HepG2 (cell line): ENCODE results near the gene KLC4. TPM values are rescaled to one million over a fixed set of nuclear protein-coding genes. Genes with fewer than 3 reads are reported as not detected.
A peak's percentile ranks its signal among the peaks of the same experiment; 100 is the strongest.

Experiments
- AGO2 ChIP-seq: fragments of 200-400 bp; formaldehyde crosslinking; optimal IDR thresholded peaks from 2 replicates; pipeline ENCODE3; 2017; ENCODE audit warnings: mild to moderate bottlenecking, low read depth, low read length, moderate library complexity
- ATF7-NPFF ChIP-seq: sonication (generic); formaldehyde crosslinking; IDR thresholded peaks from 2 replicates; pipeline ENCODE4 v1.8.1; 2023; ENCODE audit warnings: mild to moderate bottlenecking, low read depth, missing genetic modification reagents, moderate library complexity
- CHD2 ChIP-seq: IDR thresholded peaks from 2 replicates; pipeline ENCODE4 v1.6.1; 2011; ENCODE audit warnings: low read depth, low read length, improper control_type of control experiment
- HNF4G ChIP-seq, 2 experiments: sonication (generic) in 1 of 2; formaldehyde crosslinking in 1 of 2; IDR thresholded peaks; 2 replicates each; pipeline versions ENCODE4 v1.4.0 to v1.6.1; 2011 to 2020; ENCODE audit warnings: borderline replicate concordance in 2 of 2, low read depth in 2 of 2, mild to moderate bottlenecking in 2 of 2, low read length in 1 of 2, missing genetic modification reagents in 1 of 2, moderate library complexity in 1 of 2
- NFE2L2 ChIP-seq: fragments of 150-350 bp; IDR thresholded peaks from 2 replicates; pipeline ENCODE4 v1.6.1; 2014; ENCODE audit warnings: low read length
- NR3C1 ChIP-seq: sonication (generic); formaldehyde crosslinking; IDR thresholded peaks from 2 replicates; pipeline ENCODE4 v1.4.0; 2020; ENCODE audit warnings: missing genetic modification reagents
- PITX1 ChIP-seq: sonication (generic); formaldehyde crosslinking; IDR thresholded peaks from 2 replicates; pipeline ENCODE4 v1.5.1; 2020; ENCODE audit warnings: mild to moderate bottlenecking, missing genetic modification reagents
- PTBP1 ChIP-seq: fragments of 200-400 bp; formaldehyde crosslinking; IDR thresholded peaks from 2 replicates; pipeline ENCODE4 v1.6.1; 2018; ENCODE audit warnings: low read length, low read depth; ENCODE audit not compliant: poor library complexity, severe bottlenecking
- YEATS4 ChIP-seq: sonication (generic); formaldehyde crosslinking; IDR thresholded peaks from 2 replicates; pipeline ENCODE4 v1.4.0; 2020; ENCODE audit warnings: missing genetic modification reagents, borderline replicate concordance
- ZBTB8A ChIP-seq: sonication (generic); formaldehyde crosslinking; IDR thresholded peaks from 2 replicates; pipeline ENCODE4 v1.4.0; 2020; ENCODE audit warnings: mild to moderate bottlenecking, low read depth, missing genetic modification reagents, borderline replicate concordance
- ZFP36 ChIP-seq: fragments of 150-350 bp; IDR thresholded peaks from 2 replicates; pipeline ENCODE4 v1.6.1; 2018; ENCODE audit warnings: borderline replicate concordance, low read length, low read depth; ENCODE audit not compliant: partially characterized antibody
- ZNF136 ChIP-seq: sonication (generic); formaldehyde crosslinking; IDR thresholded peaks from 2 replicates; pipeline ENCODE4 v1.8.1; 2022; ENCODE audit warnings: low read depth, mild to moderate bottlenecking, moderate library complexity, missing genetic modification reagents
- ZNF207 ChIP-seq: fragments of 450-650 bp; IDR thresholded peaks from 2 replicates; pipeline ENCODE4 v1.6.1; 2016; ENCODE audit warnings: antibody characterized with exemption, borderline replicate concordance
- ZNF343 ChIP-seq: sonication (generic); formaldehyde crosslinking; IDR thresholded peaks from 2 replicates; pipeline ENCODE4 v1.4.0; 2020; ENCODE audit warnings: mild to moderate bottlenecking, missing genetic modification reagents
- ZNF431 ChIP-seq: sonication (generic); formaldehyde crosslinking; IDR thresholded peaks from 2 replicates; pipeline ENCODE4 v1.9.0; 2022; ENCODE audit warnings: missing genetic modification reagents, low read depth, mild to moderate bottlenecking, borderline replicate concordance
- ZNF570 ChIP-seq: sonication (generic); formaldehyde crosslinking; IDR thresholded peaks from 2 replicates; pipeline ENCODE4 v1.4.0; 2020; ENCODE audit warnings: mild to moderate bottlenecking, missing genetic modification reagents, borderline replicate concordance
- ZNF607 ChIP-seq: sonication (generic); formaldehyde crosslinking; IDR thresholded peaks from 2 replicates; pipeline ENCODE4 v1.5.1; 2020; ENCODE audit warnings: missing genetic modification reagents, mild to moderate bottlenecking, borderline replicate concordance
- polyA plus RNA-seq, 8 experiments: library from polyadenylated mRNA; depleted of rRNA in 3 of 8; stranded (reverse) in 7 of 8; unstranded in 1 of 8; fragments of >200 nt; fragmentation: Illumina TruSeq in 4 of 8; extraction: Trizol in 4 of 8; gene quantifications; 2 replicates each; pipeline versions ENCODE4 v1.2.1 to v1.2.3, GENCODE V29; 2011 to 2016; ENCODE audit warnings: low read depth in 4 of 8, missing spikeins in 1 of 8, mixed read lengths in 1 of 8; ENCODE audit not compliant: insufficient read depth in 1 of 8
- total RNA-seq, 5 experiments: library from RNA; depleted of rRNA; stranded (reverse); fragments of >200 nt; fragmentation: Illumina TruSeq; extraction: Trizol; gene quantifications; 2 replicates each; pipeline ENCODE4 v1.2.3, GENCODE V29; 2016; ENCODE audit warnings: low read depth in 1 of 5
- TF ChIP-seq, protein P1 (sequence below): IDR thresholded peaks from 2 replicates; pipeline ENCODE4 v1.6.1; 2016; ENCODE audit warnings: control low read depth
- TF ChIP-seq, protein P2 (sequence below): sonication (generic); formaldehyde crosslinking; IDR thresholded peaks from 2 replicates; pipeline ENCODE4 v1.4.0; 2020; ENCODE audit warnings: missing genetic modification reagents
- TF ChIP-seq, protein P3 (sequence below): IDR thresholded peaks from 2 replicates; pipeline ENCODE4 v1.6.1; 2016; ENCODE audit warnings: low read depth, control low read depth
- TF ChIP-seq, protein P4 (sequence below): IDR thresholded peaks from 2 replicates; pipeline ENCODE4 v1.6.1; 2016; ENCODE audit warnings: missing genetic modification reagents, missing compliant biosample characterization
- TF ChIP-seq, protein P5 (sequence below), 2 experiments: fragments of 450-650 bp in 1 of 2; sonication (generic) in 1 of 2; formaldehyde crosslinking; IDR thresholded peaks; 2 replicates each; pipeline versions ENCODE4 v1.5.0 to v1.8.0; 2020 to 2022; ENCODE audit warnings: mild to moderate bottlenecking in 1 of 2, missing genetic modification reagents in 1 of 2
- TF ChIP-seq, protein P6 (sequence below): sonication (generic); formaldehyde crosslinking; IDR thresholded peaks from 2 replicates; pipeline ENCODE4 v1.4.0; 2020; ENCODE audit warnings: mild to moderate bottlenecking, low read depth, missing genetic modification reagents

Gene KLC4
- total and polyA plus RNA-seq, 2 of the 13 experiments (the other 11 are each of a cell fraction or from before 2014, with no cell fraction given), result 45.4 to 70.4 TPM

DNA sequence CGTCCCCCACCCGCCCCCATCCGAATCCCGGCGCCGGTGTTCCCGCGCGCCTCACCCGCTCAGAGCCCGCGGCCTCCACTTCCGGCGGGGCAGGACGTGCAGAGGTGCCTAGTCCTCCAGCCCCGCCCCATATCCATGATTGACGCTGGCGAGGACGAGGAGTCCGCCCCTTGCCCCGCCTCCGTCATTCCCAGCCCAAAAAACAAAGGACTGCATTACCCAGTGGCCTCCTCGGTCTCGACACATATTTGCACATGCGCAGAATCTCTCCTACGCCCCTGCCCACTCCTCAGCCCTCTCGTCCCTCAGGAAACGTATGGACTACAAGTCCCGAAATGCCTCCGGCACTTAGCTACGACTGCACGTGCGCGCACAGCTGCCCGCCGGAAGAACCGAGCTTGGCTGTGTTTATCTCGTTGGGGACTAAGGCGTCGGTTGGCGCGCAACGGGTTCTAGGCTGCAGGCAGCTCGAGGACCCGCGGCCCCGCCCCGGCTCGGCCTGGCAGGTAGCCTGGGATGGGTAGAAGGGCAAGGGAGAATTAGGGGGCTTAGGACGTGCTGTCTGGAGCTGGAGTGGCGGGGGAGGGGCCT is 45.5 kb upstream of the KLC4 start, which contains the start of the genes KLHDC3 and MEA1 (continued):
- TF ChIP-seq, protein P1, sequence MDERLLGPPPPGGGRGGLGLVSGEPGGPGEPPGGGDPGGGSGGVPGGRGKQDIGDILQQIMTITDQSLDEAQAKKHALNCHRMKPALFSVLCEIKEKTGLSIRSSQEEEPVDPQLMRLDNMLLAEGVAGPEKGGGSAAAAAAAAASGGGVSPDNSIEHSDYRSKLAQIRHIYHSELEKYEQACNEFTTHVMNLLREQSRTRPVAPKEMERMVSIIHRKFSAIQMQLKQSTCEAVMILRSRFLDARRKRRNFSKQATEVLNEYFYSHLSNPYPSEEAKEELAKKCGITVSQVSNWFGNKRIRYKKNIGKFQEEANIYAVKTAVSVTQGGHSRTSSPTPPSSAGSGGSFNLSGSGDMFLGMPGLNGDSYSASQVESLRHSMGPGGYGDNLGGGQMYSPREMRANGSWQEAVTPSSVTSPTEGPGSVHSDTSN (CRISPR knock-in tag), result peak; percentile 95
- no peak for TF ChIP-seq ATF7-NPFF (CRISPR knock-in tag)
- TF ChIP-seq ZNF343, result no peak
- TF ChIP-seq NFE2L2, result no peak
- no peak for TF ChIP-seq PTBP1
- TF ChIP-seq, protein P2, sequence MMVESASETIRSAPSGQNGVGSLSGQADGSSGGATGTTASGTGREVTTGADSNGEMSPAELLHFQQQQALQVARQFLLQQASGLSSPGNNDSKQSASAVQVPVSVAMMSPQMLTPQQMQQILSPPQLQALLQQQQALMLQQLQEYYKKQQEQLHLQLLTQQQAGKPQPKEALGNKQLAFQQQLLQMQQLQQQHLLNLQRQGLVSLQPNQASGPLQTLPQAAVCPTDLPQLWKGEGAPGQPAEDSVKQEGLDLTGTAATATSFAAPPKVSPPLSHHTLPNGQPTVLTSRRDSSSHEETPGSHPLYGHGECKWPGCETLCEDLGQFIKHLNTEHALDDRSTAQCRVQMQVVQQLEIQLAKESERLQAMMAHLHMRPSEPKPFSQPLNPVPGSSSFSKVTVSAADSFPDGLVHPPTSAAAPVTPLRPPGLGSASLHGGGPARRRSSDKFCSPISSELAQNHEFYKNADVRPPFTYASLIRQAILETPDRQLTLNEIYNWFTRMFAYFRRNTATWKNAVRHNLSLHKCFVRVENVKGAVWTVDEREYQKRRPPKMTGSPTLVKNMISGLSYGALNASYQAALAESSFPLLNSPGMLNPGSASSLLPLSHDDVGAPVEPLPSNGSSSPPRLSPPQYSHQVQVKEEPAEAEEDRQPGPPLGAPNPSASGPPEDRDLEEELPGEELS (CRISPR knock-in tag), result peak; percentile 64; the same call in 1 of the 2 replicates
- TF ChIP-seq ZNF136 (CRISPR knock-in tag), result no peak
- TF ChIP-seq, protein P3, sequence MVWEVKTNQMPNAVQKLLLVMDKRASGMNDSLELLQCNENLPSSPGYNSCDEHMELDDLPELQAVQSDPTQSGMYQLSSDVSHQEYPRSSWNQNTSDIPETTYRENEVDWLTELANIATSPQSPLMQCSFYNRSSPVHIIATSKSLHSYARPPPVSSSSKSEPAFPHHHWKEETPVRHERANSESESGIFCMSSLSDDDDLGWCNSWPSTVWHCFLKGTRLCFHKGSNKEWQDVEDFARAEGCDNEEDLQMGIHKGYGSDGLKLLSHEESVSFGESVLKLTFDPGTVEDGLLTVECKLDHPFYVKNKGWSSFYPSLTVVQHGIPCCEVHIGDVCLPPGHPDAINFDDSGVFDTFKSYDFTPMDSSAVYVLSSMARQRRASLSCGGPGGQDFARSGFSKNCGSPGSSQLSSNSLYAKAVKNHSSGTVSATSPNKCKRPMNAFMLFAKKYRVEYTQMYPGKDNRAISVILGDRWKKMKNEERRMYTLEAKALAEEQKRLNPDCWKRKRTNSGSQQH (CRISPR knock-in tag), result peak; percentile 74; the same call in 1 of the 2 replicates
- no peak for TF ChIP-seq ZFP36
- TF ChIP-seq ZBTB8A (CRISPR knock-in tag), result no peak
- TF ChIP-seq ZNF607 (CRISPR knock-in tag), result peak; percentile 80; the same call in 1 of the 2 replicates
- TF ChIP-seq, protein P4, sequence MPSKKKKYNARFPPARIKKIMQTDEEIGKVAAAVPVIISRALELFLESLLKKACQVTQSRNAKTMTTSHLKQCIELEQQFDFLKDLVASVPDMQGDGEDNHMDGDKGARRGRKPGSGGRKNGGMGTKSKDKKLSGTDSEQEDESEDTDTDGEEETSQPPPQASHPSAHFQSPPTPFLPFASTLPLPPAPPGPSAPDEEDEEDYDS, result peak; percentile 99
- TF ChIP-seq, protein P5, sequence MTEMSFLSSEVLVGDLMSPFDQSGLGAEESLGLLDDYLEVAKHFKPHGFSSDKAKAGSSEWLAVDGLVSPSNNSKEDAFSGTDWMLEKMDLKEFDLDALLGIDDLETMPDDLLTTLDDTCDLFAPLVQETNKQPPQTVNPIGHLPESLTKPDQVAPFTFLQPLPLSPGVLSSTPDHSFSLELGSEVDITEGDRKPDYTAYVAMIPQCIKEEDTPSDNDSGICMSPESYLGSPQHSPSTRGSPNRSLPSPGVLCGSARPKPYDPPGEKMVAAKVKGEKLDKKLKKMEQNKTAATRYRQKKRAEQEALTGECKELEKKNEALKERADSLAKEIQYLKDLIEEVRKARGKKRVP (CRISPR knock-in tag; IDR thresholded peaks at IDR 0.05), result no peak
- no peak for TF ChIP-seq NR3C1 (CRISPR knock-in tag)
- TF ChIP-seq ZNF570 (CRISPR knock-in tag), result no peak
- no peak; the same call in none of the 2 replicates for TF ChIP-seq YEATS4
- TF ChIP-seq ZNF431, result no peak
- no peak for TF ChIP-seq ZNF207
- TF ChIP-seq CHD2, result peak; percentile 14; the same call in 1 of the 2 replicates
- TF ChIP-seq, protein P6, sequence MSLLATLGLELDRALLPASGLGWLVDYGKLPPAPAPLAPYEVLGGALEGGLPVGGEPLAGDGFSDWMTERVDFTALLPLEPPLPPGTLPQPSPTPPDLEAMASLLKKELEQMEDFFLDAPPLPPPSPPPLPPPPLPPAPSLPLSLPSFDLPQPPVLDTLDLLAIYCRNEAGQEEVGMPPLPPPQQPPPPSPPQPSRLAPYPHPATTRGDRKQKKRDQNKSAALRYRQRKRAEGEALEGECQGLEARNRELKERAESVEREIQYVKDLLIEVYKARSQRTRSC, result no peak
- TF ChIP-seq AGO2, result peak; percentile 33
- TF ChIP-seq HNF4G (IDR thresholded peaks at IDR 0.05; ENCODE audit: borderline replicate concordance, low read depth, low read length), result no peak
- no peak for TF ChIP-seq HNF4G (CRISPR knock-in tag; IDR thresholded peaks at IDR 0.05; ENCODE audit: borderline replicate concordance, low read depth)
- no peak for TF ChIP-seq PITX1 (CRISPR knock-in tag)
